Measurements from ENCODE around the gene CD99L2.

Gene CD99L2

DNA sequence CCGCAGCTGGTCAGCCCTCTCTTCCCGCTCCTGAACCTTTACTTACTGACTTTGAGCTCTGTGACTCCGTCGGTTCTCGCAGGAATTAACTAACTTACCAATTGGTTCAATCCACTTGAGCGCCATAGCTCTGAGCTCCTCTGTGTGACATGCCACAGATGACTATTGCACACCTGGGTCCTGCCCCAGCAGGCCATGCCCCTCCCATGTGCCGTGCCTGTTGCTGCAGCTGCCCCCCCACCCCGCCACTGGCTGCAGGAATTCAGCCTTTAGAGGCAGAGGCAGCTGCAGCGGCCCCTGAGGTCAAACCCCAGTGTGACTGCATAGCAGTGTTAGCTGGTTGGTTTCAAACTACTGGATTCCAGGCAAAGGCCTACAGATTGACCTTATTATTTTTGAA lies 134.7 kb downstream of the CD99L2 start:
- H3K4me1 ChIP-seq (ENCODE audit: insufficient read depth, poor library complexity, severe bottlenecking) = no peaks in the 10 kb centered on the region
- no peaks in the 10 kb centered on the region for H3K27me3 ChIP-seq (ENCODE audit: insufficient read depth, poor library complexity, severe bottlenecking)
- H3K9me3 ChIP-seq (ENCODE audit: severe bottlenecking) = no peaks in the 10 kb centered on the region
- no peak overlapping the region for H3K27ac ChIP-seq (ENCODE audit: poor library complexity, severe bottlenecking)
- no peak overlapping the region for H3K4me3 ChIP-seq (ENCODE audit: severe bottlenecking)
- ATAC-seq (ENCODE audit: low read depth) (no peak), DNase-seq (ENCODE audit: low spot score) (no peak)
- no peaks in the 10 kb centered on the region for H3K36me3 ChIP-seq (ENCODE audit: low read depth)
- TF ChIP-seq, protein P1, sequence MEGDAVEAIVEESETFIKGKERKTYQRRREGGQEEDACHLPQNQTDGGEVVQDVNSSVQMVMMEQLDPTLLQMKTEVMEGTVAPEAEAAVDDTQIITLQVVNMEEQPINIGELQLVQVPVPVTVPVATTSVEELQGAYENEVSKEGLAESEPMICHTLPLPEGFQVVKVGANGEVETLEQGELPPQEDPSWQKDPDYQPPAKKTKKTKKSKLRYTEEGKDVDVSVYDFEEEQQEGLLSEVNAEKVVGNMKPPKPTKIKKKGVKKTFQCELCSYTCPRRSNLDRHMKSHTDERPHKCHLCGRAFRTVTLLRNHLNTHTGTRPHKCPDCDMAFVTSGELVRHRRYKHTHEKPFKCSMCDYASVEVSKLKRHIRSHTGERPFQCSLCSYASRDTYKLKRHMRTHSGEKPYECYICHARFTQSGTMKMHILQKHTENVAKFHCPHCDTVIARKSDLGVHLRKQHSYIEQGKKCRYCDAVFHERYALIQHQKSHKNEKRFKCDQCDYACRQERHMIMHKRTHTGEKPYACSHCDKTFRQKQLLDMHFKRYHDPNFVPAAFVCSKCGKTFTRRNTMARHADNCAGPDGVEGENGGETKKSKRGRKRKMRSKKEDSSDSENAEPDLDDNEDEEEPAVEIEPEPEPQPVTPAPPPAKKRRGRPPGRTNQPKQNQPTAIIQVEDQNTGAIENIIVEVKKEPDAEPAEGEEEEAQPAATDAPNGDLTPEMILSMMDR (IDR thresholded peaks at IDR 0.05; ENCODE audit: poor library complexity, severe bottlenecking) = no peak

DNA sequence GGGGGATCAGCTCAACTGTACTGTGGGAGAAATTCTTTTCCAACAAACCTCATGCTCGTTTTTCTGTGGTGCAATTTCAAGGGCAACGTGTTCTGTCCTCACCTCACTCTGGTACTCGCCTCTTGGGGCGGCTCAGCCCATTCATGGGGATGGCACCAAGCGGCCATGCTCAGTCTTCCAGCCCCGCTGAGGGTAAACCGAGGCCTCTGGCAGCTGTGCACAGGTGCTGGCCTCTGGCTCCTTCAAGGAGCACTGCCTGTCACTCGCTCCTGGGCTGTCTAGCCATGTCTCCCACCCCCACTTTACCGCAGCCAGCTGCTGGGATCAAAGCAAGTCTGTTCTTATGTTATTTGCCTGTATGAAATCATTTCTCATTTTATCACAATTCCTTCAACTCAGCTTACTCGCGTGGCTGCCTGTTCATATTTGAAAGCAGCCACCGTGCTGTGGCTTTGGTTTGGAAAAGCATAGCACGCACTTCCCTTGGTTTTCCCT lies 135.1 kb downstream of the CD99L2 start:
- TF ChIP-seq, protein P1 (IDR thresholded peaks at IDR 0.05; ENCODE audit: poor library complexity, severe bottlenecking) = no peak
- Histone ChIP-seq H3K9me3 (ENCODE audit: severe bottlenecking) (no peaks in the 10 kb centered on the region), H3K4me1 (ENCODE audit: insufficient read depth, poor library complexity, severe bottlenecking) (no peaks in the 10 kb centered on the region), H3K27me3 (ENCODE audit: insufficient read depth, poor library complexity, severe bottlenecking) (no peaks in the 10 kb centered on the region), H3K36me3 (ENCODE audit: low read depth) (no peaks in the 10 kb centered on the region), H3K4me3 (ENCODE audit: severe bottlenecking) (no peak overlapping the region), H3K27ac (ENCODE audit: poor library complexity, severe bottlenecking) (no peak overlapping the region)
- ATAC-seq (ENCODE audit: low read depth) = no peak
- DNase-seq (ENCODE audit: low spot score) = no peak

DNA sequence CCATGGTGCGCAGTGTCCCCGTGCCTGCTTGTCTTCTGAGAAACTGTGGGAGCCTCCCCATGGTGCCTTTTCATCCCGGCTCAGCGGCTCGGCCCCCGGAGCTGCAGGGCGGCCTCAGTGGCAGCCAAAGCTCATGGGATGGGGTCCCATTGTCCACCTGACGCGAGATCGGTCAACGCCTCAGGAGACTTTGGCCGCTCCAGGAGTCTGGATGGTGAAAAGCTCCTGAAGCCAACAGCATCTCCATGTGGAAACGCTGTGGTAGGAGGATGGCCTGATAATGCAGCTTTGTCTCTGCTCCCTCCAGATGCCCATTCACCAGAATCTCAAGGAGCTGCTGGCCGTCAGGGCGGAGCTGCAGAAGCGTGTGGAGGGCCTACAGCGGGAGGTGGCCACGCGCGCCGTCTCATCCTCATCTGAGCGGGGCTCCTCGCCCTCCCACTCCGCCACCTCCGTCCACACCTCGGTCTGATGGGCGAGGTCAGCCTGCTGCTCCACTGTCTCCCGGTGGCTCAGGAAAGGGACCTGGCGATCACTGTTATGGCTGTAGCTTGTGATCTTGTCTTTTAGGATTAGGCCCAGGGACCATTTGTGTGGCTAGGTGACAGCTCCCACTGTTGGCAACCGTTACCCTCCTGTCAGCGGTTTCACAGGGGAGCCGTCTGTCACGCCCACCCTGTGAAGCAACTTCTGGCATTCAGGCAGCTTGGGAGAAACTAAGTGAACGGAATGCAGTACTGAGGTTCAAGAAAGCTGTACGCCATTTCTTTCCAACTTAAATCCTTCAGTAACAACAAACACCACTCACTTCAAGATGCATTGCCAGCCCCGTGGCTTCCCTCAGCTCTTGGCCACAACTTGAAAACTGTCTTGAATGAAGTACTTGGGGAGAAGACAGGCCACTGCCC lies 136.0 kb downstream of the CD99L2 start:
- H3K9me3 ChIP-seq (ENCODE audit: severe bottlenecking) = no peaks in the 10 kb centered on the region
- TF ChIP-seq, protein P1 (IDR thresholded peaks at IDR 0.05; ENCODE audit: poor library complexity, severe bottlenecking) = no peak
- ATAC-seq (ENCODE audit: low read depth) (no peak), DNase-seq (ENCODE audit: low spot score) (no peak)
- no peaks in the 10 kb centered on the region for H3K36me3 ChIP-seq (ENCODE audit: low read depth)
- H3K4me1 ChIP-seq (ENCODE audit: insufficient read depth, poor library complexity, severe bottlenecking) = no peaks in the 10 kb centered on the region
- no peaks in the 10 kb centered on the region for H3K27me3 ChIP-seq (ENCODE audit: insufficient read depth, poor library complexity, severe bottlenecking)
- H3K4me3 ChIP-seq (ENCODE audit: severe bottlenecking) = no peak overlapping the region
- no peak overlapping the region for H3K27ac ChIP-seq (ENCODE audit: poor library complexity, severe bottlenecking)

DNA sequence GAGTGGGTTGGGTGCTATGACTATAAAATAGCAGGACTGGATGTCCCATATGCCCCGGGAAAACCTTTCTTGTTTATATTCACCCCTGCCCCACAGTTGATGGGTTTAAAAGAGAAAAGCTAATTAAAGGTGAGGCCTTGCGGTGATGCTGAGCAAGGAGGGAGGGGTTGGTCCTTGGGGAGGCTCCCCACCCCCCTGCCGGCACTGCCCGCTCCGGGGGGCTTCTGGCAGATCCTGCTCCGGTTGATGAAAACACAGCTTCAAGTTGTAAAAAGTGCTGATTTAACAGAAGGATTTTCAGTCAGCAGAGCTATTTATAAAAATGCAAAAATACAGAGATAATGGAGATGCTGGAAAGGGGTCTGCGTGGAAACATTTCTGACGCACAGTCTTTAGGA lies 136.7 kb downstream of the CD99L2 start:
- no peak for ATAC-seq (ENCODE audit: low read depth)
- TF ChIP-seq, protein P1 (IDR thresholded peaks at IDR 0.05; ENCODE audit: poor library complexity, severe bottlenecking) = no peak
- Histone ChIP-seq H3K27ac (ENCODE audit: poor library complexity, severe bottlenecking) (no peak overlapping the region), H3K4me1 (ENCODE audit: insufficient read depth, poor library complexity, severe bottlenecking) (no peaks in the 10 kb centered on the region), H3K4me3 (ENCODE audit: severe bottlenecking) (no peak overlapping the region), H3K36me3 (ENCODE audit: low read depth) (no peaks in the 10 kb centered on the region), H3K27me3 (ENCODE audit: insufficient read depth, poor library complexity, severe bottlenecking) (no peaks in the 10 kb centered on the region), H3K9me3 (ENCODE audit: severe bottlenecking) (no peaks in the 10 kb centered on the region)
- DNase-seq (ENCODE audit: low spot score) = no peak
